HCT116 (cell line): Measurements from ENCODE around the gene SKAP1. TPM values are rescaled to one million over a fixed set of nuclear protein-coding genes. Genes with fewer than 3 reads are reported as not detected.
A peak's percentile ranks its signal among the peaks of the same experiment; 100 is the strongest.

Experiments
- ATAC-seq: fragments of 200-7000 bp; cut with Tn5 transposase; 2 replicates; pipeline ENCODE4 v1.9.1; 2020; ENCODE audit warnings: mild to moderate bottlenecking, moderate library complexity
- BruUV-seq: library from RNA; stranded (reverse); fragments of 400-500 nt; replicated peaks from 2 replicates; lab custom pipeline; 2021; lab: Mats Ljungman, UMichigan
- CTCF ChIA-PET: fragments of 300-600 bp; sonication (Branson Sonifier 250); formaldehyde crosslinking; loops from one replicate; lab custom pipeline; 2021; ENCODE audit warnings: antibody characterized with exemption; lab: Charles Lee
- POLR2A ChIA-PET: fragments of 300-600, 350-600 bp; sonication (Branson Sonifier 250); formaldehyde crosslinking; loops from one replicate; lab custom pipeline; 2021; ENCODE audit warnings: antibody characterized with exemption; lab: Charles Lee
- RAD21 ChIA-PET, 2 experiments: fragments of 300-600 bp; sonication (Branson Sonifier 250); formaldehyde crosslinking; loops; one replicate each; lab custom pipeline; 2023; ENCODE audit warnings: low total read pairs in 2 of 2; ENCODE audit not compliant: uncharacterized antibody in 2 of 2, unreplicated experiment in 2 of 2, low non-redundant PET in 1 of 2; lab: Charles Lee
- DNase-seq: peaks from one replicate; pipeline ENCODE4 v3.0.0-alpha.2; 2010; ENCODE audit warnings: low read depth, low spot score
- H2AFZ ChIP-seq: fragments of 200-600 bp; shearing (Covaris generic), sonication (generic); 2 replicates; pipeline ENCODE4 v1.6.1; 2017; ENCODE audit warnings: low read depth, mixed run types, mixed read lengths, antibody characterized with exemption, low read length; ENCODE audit not compliant: poor library complexity, severe bottlenecking
- H3K27ac ChIP-seq: 2 replicates; pipeline ENCODE4 v1.5.1; 2012; ENCODE audit warnings: low read depth, low read length
- H3K27me3 ChIP-seq: fragments of 200-600 bp; sonication (generic); 2 replicates; pipeline ENCODE4 v1.6.1; 2016; ENCODE audit warnings: mixed run types, low read length, mixed read lengths; ENCODE audit not compliant: insufficient read depth
- H3K36me3 ChIP-seq, 2 experiments: fragments of 200-500 bp in 1 of 2; fragments of 200-600 bp in 1 of 2; sonication (Bioruptor generic) in 1 of 2; sonication (generic) in 1 of 2; 2 replicates each; pipeline versions ENCODE4 v1.5.1 to v1.6.1; 2014 to 2016; ENCODE audit warnings: low read length in 2 of 2, inconsistent platforms in 1 of 2, mixed read lengths in 1 of 2, mixed run types in 1 of 2; ENCODE audit not compliant: insufficient read depth in 2 of 2, control insufficient read depth in 1 of 2
- H3K4me1 ChIP-seq, 2 experiments: fragments of 200-600 bp in 1 of 2; sonication (generic) in 1 of 2; 2 replicates each; pipeline versions ENCODE4 v1.5.1 to v1.6.1; 2012 to 2017; ENCODE audit warnings: low read length in 2 of 2, inconsistent platforms in 1 of 2, mild to moderate bottlenecking in 1 of 2, mixed read lengths in 1 of 2, mixed run types in 1 of 2, moderate library complexity in 1 of 2; ENCODE audit not compliant: insufficient read depth in 2 of 2, control insufficient read depth in 1 of 2
- H3K4me2 ChIP-seq: fragments of 200-600 bp; sonication (generic); 2 replicates; pipeline ENCODE4 v1.6.1; 2017; ENCODE audit warnings: mixed run types, low read length, mixed read lengths
- H3K4me3 ChIP-seq, 2 experiments: fragments of 200-600 bp in 1 of 2; sonication (generic) in 1 of 2; replicated peaks in 1 of 2; 2 replicates each; pipeline ENCODE4 v1.5.1; 2011 to 2016; ENCODE audit warnings: low read length in 2 of 2, control low read depth in 1 of 2, low read depth in 1 of 2, mild to moderate bottlenecking in 1 of 2, mixed read lengths in 1 of 2, mixed run types in 1 of 2
- H3K79me2 ChIP-seq: fragments of 200-600 bp; sonication (generic); 2 replicates; pipeline ENCODE4 v1.6.1; 2017; ENCODE audit warnings: mild to moderate bottlenecking, mixed run types, low read length, moderate library complexity, mixed read lengths; ENCODE audit not compliant: insufficient read depth
- H3K9ac ChIP-seq: fragments of 200-600 bp; sonication (generic); 2 replicates; pipeline ENCODE4 v1.6.1; 2016; ENCODE audit warnings: low read length, mixed read lengths
- H3K9me2 ChIP-seq: fragments of 200-600 bp; sonication (generic), shearing (Covaris generic); 2 replicates; pipeline ENCODE4 v1.6.1; 2017; ENCODE audit warnings: mixed run types, mild to moderate bottlenecking, moderate library complexity; ENCODE audit not compliant: insufficient read depth
- H3K9me3 ChIP-seq, 2 experiments: fragments of 200-500 bp in 1 of 2; fragments of 200-600 bp in 1 of 2; sonication (Bioruptor generic) in 1 of 2; sonication (generic) in 1 of 2; 2 replicates each; pipeline ENCODE4 v1.6.1; 2014 to 2017; ENCODE audit warnings: low read length in 2 of 2, mixed read lengths in 2 of 2, inconsistent platforms in 1 of 2, low read depth in 1 of 2, mild to moderate bottlenecking in 1 of 2, mixed run types in 1 of 2, moderate library complexity in 1 of 2; ENCODE audit not compliant: control insufficient read depth in 1 of 2, insufficient read depth in 1 of 2
- H4K20me1 ChIP-seq: fragments of 200-600 bp; sonication (generic), shearing (Covaris generic); 2 replicates; pipeline ENCODE4 v1.6.1; 2017; ENCODE audit warnings: mixed run types, mild to moderate bottlenecking, moderate library complexity; ENCODE audit not compliant: insufficient read depth
- ATF3 ChIP-seq: IDR thresholded peaks from 2 replicates; pipeline ENCODE4 v1.6.1; 2012
- CTCF ChIP-seq, 3 experiments: fragments of 200-600 bp in 1 of 3; sonication (generic) in 1 of 3; IDR thresholded peaks in 2 of 3; conservative IDR thresholded peaks in 1 of 3; 2 replicates each; pipeline ENCODE4 v1.5.1; 2012 to 2017; ENCODE audit warnings: low read depth in 2 of 3, low read length in 2 of 3, antibody characterized with exemption in 1 of 3, borderline replicate concordance in 1 of 3, control low read depth in 1 of 3, mild to moderate bottlenecking in 1 of 3, mixed read lengths in 1 of 3, mixed run types in 1 of 3, moderate library complexity in 1 of 3; ENCODE audit not compliant: insufficient read depth in 1 of 3
- EZH2 ChIP-seq: fragments of 200-600 bp; sonication (generic); IDR thresholded peaks from 2 replicates; pipeline ENCODE4 v1.6.1; 2017; ENCODE audit warnings: antibody characterized with exemption, mixed run types
- MAX ChIP-seq: IDR thresholded peaks from 2 replicates; pipeline ENCODE4 v1.6.1; 2012
- POLR2AphosphoS5 ChIP-seq: IDR thresholded peaks from 2 replicates; pipeline ENCODE4 v1.6.1; 2011; ENCODE audit warnings: mild to moderate bottlenecking, low read depth, low read length, moderate library complexity
- RAD21 ChIP-seq: IDR thresholded peaks from 2 replicates; pipeline ENCODE4 v1.6.1; 2012; ENCODE audit warnings: low read depth, mild to moderate bottlenecking
- SIN3A ChIP-seq: IDR thresholded peaks from 2 replicates; pipeline ENCODE4 v1.6.1; 2012; ENCODE audit warnings: low read depth
- SP1 ChIP-seq: IDR thresholded peaks from 2 replicates; pipeline ENCODE4 v1.6.1; 2012; ENCODE audit warnings: low read depth
- TCF7L2 ChIP-seq: IDR thresholded peaks from 2 replicates; pipeline ENCODE4 v1.7.0; 2011; ENCODE audit warnings: borderline replicate concordance, inconsistent platforms; ENCODE audit not compliant: insufficient read depth, insufficient read length; ENCODE audit errors: extremely low read depth
- ZFX ChIP-seq: fragments of 450-650 bp; IDR thresholded peaks from 2 replicates; pipeline ENCODE4 v1.6.1; 2017
- intact Hi-C: fragments of 100-400 bp; cut with micrococcal nuclease; formaldehyde crosslinking; loops from 2 replicates; pipeline ENCODE4 v1.10.0; 2022
- total RNA-seq: library from RNA; stranded (reverse); gene quantifications from one replicate; pipeline ENCODE4 v1.2.1, GENCODE V29; 2021; ENCODE audit not compliant: unreplicated experiment

Gene SKAP1
- total RNA-seq, 1 experiment from 2014 or later = 12.4 TPM

- DNase-seq (peak; percentile 46), ATAC-seq (peak; percentile 69)
- no TSS peak for BruUV-seq
- ChIA-PET POLR2A (interaction anchor here (0.7 to 0.9 kb wide), 2 partner anchors 285 to 752 kb away, joined by 3 read pairs; no protein-coding TSS in a partner anchor), CTCF (interaction anchor here (0.6 to 4.3 kb wide), 50 partner anchors 9 to 327 kb away, joined by 3 to 52 read pairs (median 4); partner anchors contain the start of gene HOXB9), RAD21 (interaction anchor here (0.7 to 1.3 kb wide), 8 partner anchors 44 to 267 kb away, joined by 3 to 6 read pairs (median 3); no protein-coding TSS in a partner anchor)
- Histone ChIP-seq H3K36me3 (no peaks in the 10 kb centered on the region), H3K9ac (no peak overlapping the region), H2AFZ (peak overlapping the region; percentile 49), H3K27me3 (no peaks in the 10 kb centered on the region), H3K4me2 (peak overlapping the region; percentile 25; the same call in 1 of the 2 replicates), H3K27ac (no peak overlapping the region), H3K79me2 (no peaks in the 10 kb centered on the region), H3K4me3 (no peak overlapping the region), H3K4me1 (peaks cover 4 to 9% of the 10 kb centered on the region in 2 experiments), H3K9me3 (no peaks in the 10 kb centered on the region), H4K20me1 (no peaks in the 10 kb centered on the region), H3K9me2 (no peaks in the 10 kb centered on the region)
- TF ChIP-seq CTCF (IDR thresholded peaks at IDR 0.05 in 2 of 3, conservative IDR thresholded peaks at IDR 0.05 in 1 of 3; ENCODE audit: borderline replicate concordance in 1 of 3, insufficient read depth in 1 of 3, low read depth in 2 of 3, low read length in 2 of 3) (peak; percentile 67 to 90 (median 80); a peak in 5 of 6 replicates), RAD21 (peak; percentile 76), SIN3A (no peak)
- intact Hi-C loops = loop anchor here (5.0 kb wide), 1 partner anchor 265 kb away; the partner anchor contains the start of gene HOXB8
Observed at GRCh38 chr17:48351911-48352332, 78.1 kb downstream of the SKAP1 start.

GRCh38 chr17:48348352-48348751 lies 81.7 kb downstream of the SKAP1 start:
- Histone ChIP-seq H3K36me3 (no peaks in the 10 kb centered on the region), H2AFZ (no peak overlapping the region), H3K4me2 (no peak overlapping the region), H3K27ac (no peak overlapping the region), H3K9me3 (no peaks in the 10 kb centered on the region), H3K27me3 (no peaks in the 10 kb centered on the region), H3K79me2 (no peaks in the 10 kb centered on the region), H3K4me1 (peaks cover 4 to 9% of the 10 kb centered on the region in 2 experiments), H3K4me3 (no peak overlapping the region), H3K9me2 (no peaks in the 10 kb centered on the region), H4K20me1 (no peaks in the 10 kb centered on the region), H3K9ac (no peak overlapping the region)
- intact Hi-C loops = no loop called here
- no peak for ATAC-seq
- ChIA-PET RAD21 (no interaction called here), POLR2A (no interaction called here), CTCF (interaction anchor here (4.6 kb wide), 1 partner anchor 13 kb away, joined by 36 read pairs; no protein-coding TSS in a partner anchor)
- TF ChIP-seq ZFX (no peak), ATF3 (no peak), TCF7L2 (no peak), SP1 (no peak), EZH2 (no peak), MAX (no peak), POLR2AphosphoS5 (no peak)
- no TSS peak for BruUV-seq
- no peak for DNase-seq
